Mesendoderm (in vitro differentiated cells): ENCODE measurements around the gene ODAD4.
A peak's percentile ranks its signal among the peaks of the same experiment; 100 is the strongest.

ENCODE experiments used
- DNase-seq: peaks from one replicate; pipeline ENCODE4 v3.0.0; 2013
- H2AK5ac ChIP-seq: 2 replicates; pipeline ENCODE4 v1.6.1; 2013; ENCODE audit warnings: low read length, inconsistent platforms
- H2BK120ac ChIP-seq: 2 replicates; pipeline ENCODE4 v1.6.1; 2013; ENCODE audit warnings: low read depth, mild to moderate bottlenecking, low read length, moderate library complexity, mixed read lengths
- H2BK15ac ChIP-seq: replicated peaks from 2 replicates; pipeline ENCODE4 v1.6.1; 2013; ENCODE audit warnings: low read depth, mild to moderate bottlenecking, moderate library complexity
- H2BK5ac ChIP-seq: 2 replicates; pipeline ENCODE4 v1.6.1; 2013; ENCODE audit warnings: low read length, inconsistent platforms
- H3K18ac ChIP-seq: 2 replicates; pipeline ENCODE4 v1.6.1; 2013; ENCODE audit warnings: mild to moderate bottlenecking, low read length, mixed read lengths
- H3K23ac ChIP-seq: one replicate; pipeline ENCODE4 v1.6.1; 2013; ENCODE audit warnings: low read length
- H3K27ac ChIP-seq: 2 replicates; pipeline ENCODE4 v1.5.1; 2013; ENCODE audit warnings: low read depth, mild to moderate bottlenecking, inconsistent platforms, low read length, moderate library complexity
- H3K27me3 ChIP-seq: 2 replicates; pipeline ENCODE4 v1.6.1; 2013; ENCODE audit warnings: low read length, control low read depth, mild to moderate bottlenecking, inconsistent platforms; ENCODE audit not compliant: insufficient read depth, poor library complexity
- H3K36me3 ChIP-seq: 2 replicates; pipeline ENCODE4 v1.6.1; 2013; ENCODE audit warnings: low read length, inconsistent platforms; ENCODE audit not compliant: control insufficient read depth, insufficient read depth
- H3K4ac ChIP-seq: one replicate; pipeline ENCODE4 v1.6.1; 2013; ENCODE audit warnings: low read depth, mild to moderate bottlenecking, low read length, moderate library complexity
- H3K4me1 ChIP-seq: 2 replicates; pipeline ENCODE4 v1.6.1; 2013; ENCODE audit warnings: low read depth, low read length, inconsistent platforms; ENCODE audit not compliant: control insufficient read depth
- H3K4me2 ChIP-seq: 2 replicates; pipeline ENCODE4 v1.6.1; 2013; ENCODE audit warnings: low read length
- H3K4me3 ChIP-seq: 2 replicates; pipeline ENCODE4 v1.5.1; 2013; ENCODE audit warnings: mild to moderate bottlenecking, low read length
- H3K56ac ChIP-seq: one replicate; pipeline ENCODE4 v1.6.1; 2013; ENCODE audit warnings: low read length
- H3K79me1 ChIP-seq: 2 replicates; pipeline ENCODE4 v1.6.1; 2013; ENCODE audit warnings: low read length, inconsistent platforms
- H3K79me2 ChIP-seq: 2 replicates; pipeline ENCODE4 v1.6.1; 2013; ENCODE audit warnings: mild to moderate bottlenecking, low read length; ENCODE audit not compliant: control insufficient read depth, insufficient read depth
- H3K9ac ChIP-seq: 2 replicates; pipeline ENCODE4 v1.6.1; 2013; ENCODE audit warnings: low read length, inconsistent platforms
- H4K5ac ChIP-seq: one replicate; pipeline ENCODE4 v1.6.1; 2013; ENCODE audit warnings: low read length
- H4K8ac ChIP-seq: one replicate; pipeline ENCODE4 v1.6.1; 2013; ENCODE audit warnings: low read depth, mild to moderate bottlenecking, control low read depth, low read length, moderate library complexity
- WGBS: extraction: QIAGEN DNeasy Blood & Tissue Kit; methylation state at CpG from one replicate; pipeline ENCODE4 v1.1.7; 2013; ENCODE audit warnings: low lambda C conversion rate, missing lambda C conversion rate; ENCODE audit not compliant: insufficient coverage; ENCODE audit errors: extremely low coverage; 5-methylcytosine and 5-hydroxymethylcytosine counted together

The ODAD4 gene

DNA sequence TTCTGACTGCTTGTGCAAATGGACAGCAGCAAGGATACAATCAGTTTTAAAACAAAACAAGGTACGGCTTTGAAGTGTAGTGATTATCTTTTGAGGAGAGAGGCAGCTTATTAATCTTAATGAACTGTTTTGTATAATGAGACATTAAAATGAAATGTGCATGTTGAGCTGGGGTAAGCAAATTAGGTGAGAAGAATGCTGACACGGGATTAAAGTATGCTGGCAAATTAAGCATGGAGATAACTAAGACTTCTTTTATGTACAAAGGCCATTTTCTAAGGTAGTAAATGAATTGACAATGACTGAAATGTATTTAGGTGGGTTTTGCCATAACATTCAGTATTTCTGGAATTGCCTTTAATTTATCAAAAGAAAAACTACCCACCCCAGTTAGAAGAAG lies 68.1 kb downstream of the ODAD4 start:
- no CpG with 5 or more reads among the region's 2 CpGs for WGBS
- Histone ChIP-seq H3K79me1 (peaks cover 17% of the 10 kb centered on the region), H3K27me3 (no peaks in the 10 kb centered on the region), H3K56ac (no peak overlapping the region), H4K8ac (no peak overlapping the region), H2BK5ac (no peak overlapping the region), H3K4ac (no peak overlapping the region), H3K4me1 (no peaks in the 10 kb centered on the region), H2AK5ac (no peak overlapping the region), H3K18ac (no peak overlapping the region), H2BK120ac (no peak overlapping the region), H3K4me2 (no peak overlapping the region), H3K36me3 (peaks cover 13% of the 10 kb centered on the region), H3K79me2 (peaks cover 21% of the 10 kb centered on the region), H3K23ac (no peak overlapping the region), H3K27ac (no peak overlapping the region), H4K5ac (no peak overlapping the region), H3K4me3 (no peak overlapping the region), H2BK15ac (no peak overlapping the region), H3K9ac (no peak overlapping the region)
- no peak for DNase-seq

DNA sequence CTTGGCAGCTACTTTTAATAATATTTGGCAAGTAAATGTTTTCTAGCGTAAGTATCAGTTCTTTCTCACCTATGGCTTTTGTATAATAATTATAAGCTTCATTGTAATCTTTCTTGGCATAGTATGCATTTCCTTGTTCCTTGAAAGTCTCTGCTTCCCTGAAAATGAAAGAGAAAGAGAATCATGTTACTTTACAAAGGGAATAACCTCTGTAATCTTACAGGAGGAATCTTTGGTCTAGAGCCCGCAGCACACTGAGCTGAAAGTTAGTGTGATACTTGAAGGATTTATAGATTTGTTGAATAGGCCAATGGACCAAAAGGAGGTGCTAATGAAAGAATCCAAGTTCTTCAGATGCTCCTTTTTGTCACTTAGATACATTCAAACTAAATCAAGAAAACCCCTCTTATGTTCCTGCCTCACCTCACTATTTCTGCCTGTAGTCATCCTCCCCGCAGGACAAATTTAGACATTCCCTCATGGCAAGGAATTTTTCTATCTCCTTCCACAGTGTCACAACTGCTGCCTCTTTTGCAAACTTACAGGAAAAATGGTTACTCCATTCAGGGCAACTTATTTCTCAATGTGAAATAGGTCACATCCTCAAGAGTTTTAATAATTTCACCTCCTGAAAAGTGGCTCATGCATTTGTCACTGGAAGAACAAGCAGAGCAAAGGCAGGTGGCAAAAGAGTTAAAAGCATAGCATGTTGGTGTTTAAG lies 70.2 kb downstream of the ODAD4 start:
- peaks cover 23% of the 10 kb centered on the region for H3K79me1 ChIP-seq
- WGBS: no CpG with 5 or more reads among the region's 3 CpGs
- no peak overlapping the region for H2AK5ac ChIP-seq
- peaks cover 10% of the 10 kb centered on the region for H3K36me3 ChIP-seq
- H3K4me2 ChIP-seq: no peak overlapping the region
- H3K23ac ChIP-seq: no peak overlapping the region
- H4K8ac ChIP-seq: no peak overlapping the region
- H2BK15ac ChIP-seq: no peak overlapping the region
- H3K9ac ChIP-seq: no peak overlapping the region
- H3K56ac ChIP-seq: no peak overlapping the region
- H2BK120ac ChIP-seq: no peak overlapping the region
- no peak overlapping the region for H4K5ac ChIP-seq
- H3K27ac ChIP-seq: no peak overlapping the region
- no peak overlapping the region for H2BK5ac ChIP-seq
- DNase-seq: no peak
- H3K4ac ChIP-seq: no peak overlapping the region
- no peak overlapping the region for H3K4me3 ChIP-seq
- H3K27me3 ChIP-seq: no peaks in the 10 kb centered on the region
- H3K18ac ChIP-seq: no peak overlapping the region
- no peaks in the 10 kb centered on the region for H3K4me1 ChIP-seq
- H3K79me2 ChIP-seq: peaks cover 38% of the 10 kb centered on the region

DNA sequence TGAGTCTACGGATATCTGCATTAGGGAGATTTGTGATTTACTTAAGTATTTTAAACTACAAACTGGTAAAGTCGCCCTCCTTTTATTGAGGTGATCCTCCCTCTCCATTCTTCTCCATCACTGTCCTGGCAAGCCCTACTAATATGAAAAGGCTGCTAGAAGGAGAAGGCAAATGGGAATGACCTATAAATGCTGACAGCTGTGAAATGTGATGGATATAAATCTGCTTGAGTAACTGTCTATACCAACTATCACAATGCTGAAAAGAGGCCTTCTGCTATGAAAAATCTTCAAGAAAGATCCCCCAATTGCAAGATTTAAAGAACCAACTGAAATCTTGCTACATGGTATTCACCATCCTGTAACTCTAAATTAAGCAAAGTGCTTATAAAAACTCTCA lies 71.3 kb downstream of the ODAD4 start:
- Histone ChIP-seq H3K4me2 (no peak overlapping the region), H3K4me1 (no peaks in the 10 kb centered on the region), H3K79me1 (peaks cover 23% of the 10 kb centered on the region), H2BK5ac (no peak overlapping the region), H2AK5ac (no peak overlapping the region), H3K9ac (no peak overlapping the region), H3K18ac (no peak overlapping the region), H3K4me3 (no peak overlapping the region), H3K27me3 (no peaks in the 10 kb centered on the region), H3K56ac (no peak overlapping the region), H4K5ac (no peak overlapping the region), H3K23ac (no peak overlapping the region), H4K8ac (no peak overlapping the region), H3K27ac (no peak overlapping the region), H2BK15ac (no peak overlapping the region), H3K36me3 (peaks cover 10% of the 10 kb centered on the region), H3K4ac (no peak overlapping the region), H3K79me2 (peaks cover 44% of the 10 kb centered on the region), H2BK120ac (no peak overlapping the region)
- WGBS: no CpG with 5 or more reads among the region's 2 CpGs
- DNase-seq: no peak

DNA sequence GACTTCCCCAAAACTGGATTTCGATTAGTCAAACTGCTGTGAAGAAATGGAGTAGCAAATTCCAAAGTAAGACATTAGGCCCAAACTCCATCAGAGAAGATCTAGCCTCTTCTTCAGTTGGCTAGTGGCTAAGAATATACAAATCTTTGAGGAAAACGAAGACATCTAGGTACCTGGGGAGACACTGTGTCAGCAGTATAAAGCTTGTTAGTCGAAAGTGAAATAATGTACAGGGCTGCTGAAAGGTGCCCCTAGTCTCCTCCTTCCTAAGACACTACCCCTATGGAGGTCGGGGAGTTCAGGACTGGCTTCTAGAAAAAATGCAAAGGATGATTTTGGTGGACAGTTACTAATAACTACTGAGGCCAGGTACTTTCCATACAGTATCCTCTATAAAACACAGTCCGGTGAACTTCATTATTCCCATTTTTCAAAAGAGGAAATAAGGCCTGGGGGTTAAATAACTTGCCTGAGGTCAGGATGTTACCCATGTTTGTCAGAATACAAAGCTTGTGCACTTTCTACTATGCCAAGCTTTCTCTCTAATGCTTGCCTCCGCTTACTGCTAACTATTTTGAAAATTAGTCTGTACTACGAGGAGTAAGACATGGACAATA lies 71.9 kb downstream of the ODAD4 start:
- Histone ChIP-seq H3K79me2 (peaks cover 48% of the 10 kb centered on the region), H4K5ac (no peak overlapping the region), H3K27ac (no peak overlapping the region), H2BK5ac (no peak overlapping the region), H4K8ac (peak overlapping the region; percentile 39), H3K4me2 (no peak overlapping the region), H3K9ac (no peak overlapping the region), H3K79me1 (peaks cover 23% of the 10 kb centered on the region), H3K23ac (no peak overlapping the region), H3K27me3 (no peaks in the 10 kb centered on the region), H2BK120ac (no peak overlapping the region), H3K36me3 (peaks cover 5% of the 10 kb centered on the region), H3K56ac (no peak overlapping the region), H3K4me1 (no peaks in the 10 kb centered on the region), H3K4me3 (no peak overlapping the region), H2BK15ac (no peak overlapping the region), H2AK5ac (no peak overlapping the region), H3K18ac (no peak overlapping the region), H3K4ac (no peak overlapping the region)
- WGBS: no CpG with 5 or more reads among the region's 7 CpGs
- no peak for DNase-seq

DNA sequence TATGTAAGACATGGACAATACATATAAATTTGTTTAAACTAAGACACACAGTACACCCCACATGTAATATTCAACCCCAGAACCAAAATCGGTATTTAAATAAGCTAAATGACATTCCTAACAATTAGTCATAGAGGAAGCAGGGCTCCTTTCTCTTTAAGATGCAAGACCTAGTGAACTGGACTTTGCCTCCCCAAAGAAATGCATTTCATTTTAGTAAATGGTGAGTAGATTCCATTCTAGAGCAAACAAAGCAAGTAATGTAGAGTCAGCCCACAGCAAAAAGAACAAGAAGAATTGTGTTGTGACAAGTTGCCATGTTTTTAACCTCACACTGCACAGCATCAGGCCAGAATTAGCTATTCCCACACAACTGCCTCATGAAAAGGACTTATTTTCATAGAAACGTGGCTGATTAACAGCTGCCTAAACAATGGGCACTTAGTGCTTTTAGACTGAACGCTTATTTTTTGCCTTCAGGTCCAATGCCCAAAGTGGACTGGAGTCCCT lies 72.4 kb downstream of the ODAD4 start:
- Histone ChIP-seq H4K5ac (no peak overlapping the region), H3K56ac (no peak overlapping the region), H2BK15ac (no peak overlapping the region), H3K79me1 (peaks cover 23% of the 10 kb centered on the region), H3K4me2 (no peak overlapping the region), H3K36me3 (peaks cover 3% of the 10 kb centered on the region), H2AK5ac (no peak overlapping the region), H3K4me1 (no peaks in the 10 kb centered on the region), H2BK5ac (no peak overlapping the region), H3K4ac (no peak overlapping the region), H3K79me2 (peaks cover 51% of the 10 kb centered on the region), H3K23ac (no peak overlapping the region), H4K8ac (no peak overlapping the region), H3K9ac (no peak overlapping the region), H3K18ac (no peak overlapping the region), H2BK120ac (no peak overlapping the region), H3K27ac (no peak overlapping the region), H3K4me3 (no peak overlapping the region), H3K27me3 (no peaks in the 10 kb centered on the region)
- WGBS: no CpG with 5 or more reads among the region's 3 CpGs
- no peak for DNase-seq
